HepG2 (cell line): ENCODE data around the gene NUP153. TPM values are rescaled to one million over a fixed set of nuclear protein-coding genes. Genes with fewer than 3 reads are reported as not detected.
A peak's percentile ranks its signal among the peaks of the same experiment; 100 is the strongest.

Source experiments
- HNRNPLL ChIP-seq: fragments of 200-400 bp; formaldehyde crosslinking; IDR thresholded peaks from 2 replicates; pipeline ENCODE4 v1.6.1; 2017; ENCODE audit warnings: mild to moderate bottlenecking, low read depth, low read length; ENCODE audit not compliant: poor library complexity, severe bottlenecking
- HOXA3 ChIP-seq: sonication (generic); formaldehyde crosslinking; IDR thresholded peaks from 2 replicates; pipeline ENCODE4 v1.5.0; 2020; ENCODE audit warnings: missing genetic modification reagents
- SATB2 ChIP-seq: sonication (generic); formaldehyde crosslinking; IDR thresholded peaks from 2 replicates; pipeline ENCODE4 v1.5.0; 2020; ENCODE audit warnings: missing genetic modification reagents
- SP140L ChIP-seq: sonication (generic); formaldehyde crosslinking; IDR thresholded peaks from 2 replicates; pipeline ENCODE4 v1.4.0; 2020; ENCODE audit warnings: missing genetic modification reagents, borderline replicate concordance
- THAP11 ChIP-seq: IDR thresholded peaks from 2 replicates; pipeline ENCODE4 v1.6.1; 2016; ENCODE audit warnings: missing biosample characterization, missing genetic modification reagents
- USF2 ChIP-seq, 2 experiments: sonication (generic) in 1 of 2; formaldehyde crosslinking in 1 of 2; IDR thresholded peaks; 2 replicates each; pipeline versions ENCODE4 v1.5.1 to v1.6.1; 2011 to 2020; ENCODE audit warnings: borderline replicate concordance in 1 of 2, low read depth in 1 of 2, low read length in 1 of 2, mild to moderate bottlenecking in 1 of 2, missing genetic modification reagents in 1 of 2, moderate library complexity in 1 of 2
- ZIK1 ChIP-seq: sonication (generic); formaldehyde crosslinking; IDR thresholded peaks from 2 replicates; pipeline ENCODE4 v1.5.0; 2020; ENCODE audit warnings: mild to moderate bottlenecking, low read depth, missing genetic modification reagents, borderline replicate concordance
- ZNF780A ChIP-seq: sonication (generic); formaldehyde crosslinking; IDR thresholded peaks from 2 replicates; pipeline ENCODE4 v1.8.0; 2022; ENCODE audit warnings: mild to moderate bottlenecking, missing genetic modification reagents, moderate library complexity
- polyA plus RNA-seq, 8 experiments: library from polyadenylated mRNA; depleted of rRNA in 3 of 8; stranded (reverse) in 7 of 8; unstranded in 1 of 8; fragments of >200 nt; fragmentation: Illumina TruSeq in 4 of 8; extraction: Trizol in 4 of 8; gene quantifications; 2 replicates each; pipeline versions ENCODE4 v1.2.1 to v1.2.3, GENCODE V29; 2011 to 2016; ENCODE audit warnings: low read depth in 4 of 8, missing spikeins in 1 of 8, mixed read lengths in 1 of 8; ENCODE audit not compliant: insufficient read depth in 1 of 8
- total RNA-seq, 5 experiments: library from RNA; depleted of rRNA; stranded (reverse); fragments of >200 nt; fragmentation: Illumina TruSeq; extraction: Trizol; gene quantifications; 2 replicates each; pipeline ENCODE4 v1.2.3, GENCODE V29; 2016; ENCODE audit warnings: low read depth in 1 of 5
- TF ChIP-seq, protein P1 (sequence below): sonication (generic); formaldehyde crosslinking; IDR thresholded peaks from 2 replicates; pipeline ENCODE4 v1.4.0; 2020; ENCODE audit warnings: missing genetic modification reagents, borderline replicate concordance
- TF ChIP-seq, protein P2 (sequence below), 2 experiments: sonication (generic) in 1 of 2; formaldehyde crosslinking in 1 of 2; IDR thresholded peaks; 2 replicates each; pipeline versions ENCODE4 v1.4.0 to v1.6.1; 2016 to 2020; ENCODE audit warnings: borderline replicate concordance in 1 of 2, low read depth in 1 of 2, mild to moderate bottlenecking in 1 of 2, missing genetic modification reagents in 1 of 2
- TF ChIP-seq, protein P3 (sequence below): sonication (generic); formaldehyde crosslinking; IDR thresholded peaks from 2 replicates; pipeline ENCODE4 v1.8.0; 2022; ENCODE audit warnings: mild to moderate bottlenecking, missing genetic modification reagents, borderline replicate concordance
- TF ChIP-seq, protein P4 (sequence below): IDR thresholded peaks from 2 replicates; pipeline ENCODE4 v1.6.1; 2018; ENCODE audit warnings: missing genetic modification reagents, mild to moderate bottlenecking, missing compliant biosample characterization

NUP153 gene
- total and polyA plus RNA-seq, 2 of the 13 experiments (the other 11 are each of a cell fraction or from before 2014, with no cell fraction given), result 29.8 to 55.2 TPM

DNA sequence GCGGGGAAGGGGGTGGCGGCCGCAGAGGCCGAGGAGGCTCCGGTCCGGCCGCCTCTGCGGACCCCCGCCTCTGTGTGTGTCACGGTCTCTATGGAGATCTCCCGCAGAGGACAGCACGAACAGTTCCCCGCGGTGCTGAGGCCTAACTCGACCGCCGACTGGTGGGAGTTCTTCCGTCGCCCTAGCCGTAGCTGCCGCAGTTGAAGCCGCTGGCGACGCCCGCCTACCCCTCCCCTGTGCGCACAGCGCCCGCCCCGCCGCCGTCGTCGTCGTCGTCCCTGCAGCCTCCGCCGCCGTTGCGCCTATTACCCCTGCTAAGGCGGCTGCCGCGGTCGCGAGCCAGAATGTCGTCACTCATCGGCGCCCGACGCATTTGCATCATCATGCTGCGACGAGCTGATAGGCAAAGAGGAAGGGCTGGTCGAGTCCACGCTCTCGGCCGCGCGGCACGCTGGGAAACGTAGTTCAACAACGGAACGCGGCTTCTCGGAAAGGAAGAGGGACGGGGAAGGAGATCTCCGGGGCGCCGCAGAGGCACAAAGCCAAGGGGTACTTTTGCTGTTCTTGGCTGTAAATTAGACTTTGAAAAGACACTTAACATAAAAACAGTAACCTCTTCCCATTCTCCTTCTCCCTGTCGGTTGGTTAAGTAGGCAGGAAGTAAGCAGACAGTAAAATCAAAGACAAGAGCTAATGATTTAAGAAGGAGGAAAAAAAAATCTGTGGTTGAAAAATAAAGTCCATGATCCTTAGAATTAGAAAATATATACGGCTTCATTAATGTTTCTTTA, at the start of gene NUP153 (continued):
- TF ChIP-seq, protein P1, sequence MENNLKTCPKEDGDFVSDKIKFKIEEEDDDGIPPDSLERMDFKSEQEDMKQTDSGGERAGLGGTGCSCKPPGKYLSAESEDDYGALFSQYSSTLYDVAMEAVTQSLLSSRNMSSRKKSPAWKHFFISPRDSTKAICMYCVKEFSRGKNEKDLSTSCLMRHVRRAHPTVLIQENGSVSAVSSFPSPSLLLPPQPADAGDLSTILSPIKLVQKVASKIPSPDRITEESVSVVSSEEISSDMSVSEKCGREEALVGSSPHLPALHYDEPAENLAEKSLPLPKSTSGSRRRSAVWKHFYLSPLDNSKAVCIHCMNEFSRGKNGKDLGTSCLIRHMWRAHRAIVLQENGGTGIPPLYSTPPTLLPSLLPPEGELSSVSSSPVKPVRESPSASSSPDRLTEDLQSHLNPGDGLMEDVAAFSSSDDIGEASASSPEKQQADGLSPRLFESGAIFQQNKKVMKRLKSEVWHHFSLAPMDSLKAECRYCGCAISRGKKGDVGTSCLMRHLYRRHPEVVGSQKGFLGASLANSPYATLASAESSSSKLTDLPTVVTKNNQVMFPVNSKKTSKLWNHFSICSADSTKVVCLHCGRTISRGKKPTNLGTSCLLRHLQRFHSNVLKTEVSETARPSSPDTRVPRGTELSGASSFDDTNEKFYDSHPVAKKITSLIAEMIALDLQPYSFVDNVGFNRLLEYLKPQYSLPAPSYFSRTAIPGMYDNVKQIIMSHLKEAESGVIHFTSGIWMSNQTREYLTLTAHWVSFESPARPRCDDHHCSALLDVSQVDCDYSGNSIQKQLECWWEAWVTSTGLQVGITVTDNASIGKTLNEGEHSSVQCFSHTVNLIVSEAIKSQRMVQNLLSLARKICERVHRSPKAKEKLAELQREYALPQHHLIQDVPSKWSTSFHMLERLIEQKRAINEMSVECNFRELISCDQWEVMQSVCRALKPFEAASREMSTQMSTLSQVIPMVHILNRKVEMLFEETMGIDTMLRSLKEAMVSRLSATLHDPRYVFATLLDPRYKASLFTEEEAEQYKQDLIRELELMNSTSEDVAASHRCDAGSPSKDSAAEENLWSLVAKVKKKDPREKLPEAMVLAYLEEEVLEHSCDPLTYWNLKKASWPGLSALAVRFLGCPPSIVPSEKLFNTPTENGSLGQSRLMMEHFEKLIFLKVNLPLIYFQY, result peak; percentile 42
- TF ChIP-seq HNRNPLL, result peak; percentile 98
- peak; percentile 92; the same call in 1 of the 2 replicates for TF ChIP-seq ZIK1 (CRISPR knock-in tag)
- TF ChIP-seq, protein P2, sequence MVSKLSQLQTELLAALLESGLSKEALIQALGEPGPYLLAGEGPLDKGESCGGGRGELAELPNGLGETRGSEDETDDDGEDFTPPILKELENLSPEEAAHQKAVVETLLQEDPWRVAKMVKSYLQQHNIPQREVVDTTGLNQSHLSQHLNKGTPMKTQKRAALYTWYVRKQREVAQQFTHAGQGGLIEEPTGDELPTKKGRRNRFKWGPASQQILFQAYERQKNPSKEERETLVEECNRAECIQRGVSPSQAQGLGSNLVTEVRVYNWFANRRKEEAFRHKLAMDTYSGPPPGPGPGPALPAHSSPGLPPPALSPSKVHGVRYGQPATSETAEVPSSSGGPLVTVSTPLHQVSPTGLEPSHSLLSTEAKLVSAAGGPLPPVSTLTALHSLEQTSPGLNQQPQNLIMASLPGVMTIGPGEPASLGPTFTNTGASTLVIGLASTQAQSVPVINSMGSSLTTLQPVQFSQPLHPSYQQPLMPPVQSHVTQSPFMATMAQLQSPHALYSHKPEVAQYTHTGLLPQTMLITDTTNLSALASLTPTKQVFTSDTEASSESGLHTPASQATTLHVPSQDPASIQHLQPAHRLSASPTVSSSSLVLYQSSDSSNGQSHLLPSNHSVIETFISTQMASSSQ (IDR thresholded peaks at IDR 0.05; ENCODE audit: low read depth), result peak; percentile 53; the same call in 1 of the 2 replicates
- TF ChIP-seq, protein P2 (CRISPR knock-in tag; IDR thresholded peaks at IDR 0.05; ENCODE audit: borderline replicate concordance), result peak; percentile 91; the same call in 1 of the 2 replicates
- 0 out of 2 replicates have a peak, but pooled peaks have one; percentile 16 for TF ChIP-seq USF2 (IDR thresholded peaks at IDR 0.05; ENCODE audit: low read depth, low read length)
- no peak for TF ChIP-seq USF2 (CRISPR knock-in tag; IDR thresholded peaks at IDR 0.05; ENCODE audit: borderline replicate concordance)
- TF ChIP-seq SP140L, result no peak
- TF ChIP-seq, protein P3, sequence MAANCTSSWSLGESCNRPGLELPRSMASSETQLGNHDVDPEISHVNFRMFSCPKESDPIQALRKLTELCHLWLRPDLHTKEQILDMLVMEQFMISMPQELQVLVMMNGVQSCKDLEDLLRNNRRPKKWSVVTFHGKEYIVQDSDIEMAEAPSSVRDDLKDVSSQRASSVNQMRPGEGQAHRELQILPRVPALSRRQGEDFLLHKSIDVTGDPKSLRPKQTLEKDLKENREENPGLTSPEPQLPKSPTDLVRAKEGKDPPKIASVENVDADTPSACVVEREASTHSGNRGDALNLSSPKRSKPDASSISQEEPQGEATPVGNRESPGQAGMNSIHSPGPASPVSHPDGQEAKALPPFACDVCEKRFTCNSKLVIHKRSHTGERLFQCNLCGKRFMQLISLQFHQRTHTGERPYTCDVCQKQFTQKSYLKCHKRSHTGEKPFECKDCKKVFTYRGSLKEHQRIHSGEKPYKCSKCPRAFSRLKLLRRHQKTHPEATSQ (CRISPR knock-in tag), result peak; percentile 70; the same call in 1 of the 2 replicates
- peak; percentile 72; the same call in 1 of the 2 replicates for TF ChIP-seq ZNF780A (CRISPR knock-in tag)
- no peak for TF ChIP-seq SATB2
- TF ChIP-seq, protein P4, sequence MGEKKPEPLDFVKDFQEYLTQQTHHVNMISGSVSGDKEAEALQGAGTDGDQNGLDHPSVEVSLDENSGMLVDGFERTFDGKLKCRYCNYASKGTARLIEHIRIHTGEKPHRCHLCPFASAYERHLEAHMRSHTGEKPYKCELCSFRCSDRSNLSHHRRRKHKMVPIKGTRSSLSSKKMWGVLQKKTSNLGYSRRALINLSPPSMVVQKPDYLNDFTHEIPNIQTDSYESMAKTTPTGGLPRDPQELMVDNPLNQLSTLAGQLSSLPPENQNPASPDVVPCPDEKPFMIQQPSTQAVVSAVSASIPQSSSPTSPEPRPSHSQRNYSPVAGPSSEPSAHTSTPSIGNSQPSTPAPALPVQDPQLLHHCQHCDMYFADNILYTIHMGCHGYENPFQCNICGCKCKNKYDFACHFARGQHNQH (CRISPR knock-in tag), result peak; percentile 97
- peak; percentile 100 for TF ChIP-seq HOXA3 (CRISPR knock-in tag)
- peak; percentile 100 for TF ChIP-seq THAP11 (CRISPR knock-in tag)
